HepG2 (cell line): ENCODE measurements around the gene RNF213. TPM values are rescaled to one million over a fixed set of nuclear protein-coding genes. Genes with fewer than 3 reads are reported as not detected.

Experiments used
- ATAC-seq: fragments of 200-7000 bp; cut with Tn5 transposase; 3 replicates; pipeline ENCODE4 v1.9.1; 2020; ENCODE audit warnings: mild to moderate bottlenecking, moderate library complexity
- BruUV-seq: library from RNA; stranded (reverse); fragments of 400-500 nt; replicated peaks from 2 replicates; lab custom pipeline; 2021; lab: Mats Ljungman, UMichigan
- CTCF ChIA-PET: fragments of 300-600 bp; formaldehyde crosslinking; extraction: SDS; loops from one replicate; lab custom pipeline; 2021; ENCODE audit warnings: low total read pairs, inconsistent platforms, low intra/inter-chr PET ratio; lab: Yijun Ruan, JAX
- POLR2A ChIA-PET: fragments of 350-600 bp; sonication (Branson Sonifier 250); formaldehyde crosslinking; loops from one replicate; lab custom pipeline; 2020; ENCODE audit warnings: antibody characterized with exemption, inconsistent platforms; lab: Yijun Ruan, JAX
- DNase-seq: peaks from one replicate; pipeline ENCODE4 v3.0.0-alpha.2; 2015; ENCODE audit warnings: low spot score
- FAIRE-seq: peaks from 3 replicates; lab custom pipeline; 2011; peaks lifted over from hg19 to GRCh38; lab: Jason Lieb, UNC
- H2AFZ ChIP-seq: one replicate; pipeline ENCODE4 v1.6.1; 2011; ENCODE audit warnings: low read length, inconsistent platforms
- H3K27ac ChIP-seq: fragments of 300-600 bp; 3 replicates; pipeline ENCODE4 v1.8.0; 2011; ENCODE audit warnings: mixed run types, mild to moderate bottlenecking, mixed read lengths, low read length, inconsistent platforms; ENCODE audit not compliant: insufficient read depth; ENCODE audit errors: extremely low read length
- H3K27me3 ChIP-seq, 2 experiments: fragments of 200-600 bp in 1 of 2; 2 replicates in 1 of 2; 3 replicates in 1 of 2; pipeline versions ENCODE4 v1.6.0 to v1.8.0; 2011; ENCODE audit warnings: low read length in 2 of 2, mild to moderate bottlenecking in 2 of 2, moderate library complexity in 2 of 2, inconsistent platforms in 1 of 2; ENCODE audit not compliant: insufficient read depth in 2 of 2, control insufficient read depth in 1 of 2
- H3K36me3 ChIP-seq, 2 experiments: fragments of 200-600 bp in 1 of 2; replicated peaks in 1 of 2; 2 replicates in 1 of 2; 3 replicates in 1 of 2; pipeline versions ENCODE4 v1.5.1 to v1.8.0; 2011; ENCODE audit warnings: low read length in 2 of 2, inconsistent platforms in 1 of 2; ENCODE audit not compliant: insufficient read depth in 2 of 2, control insufficient read depth in 1 of 2
- H3K4me1 ChIP-seq: 2 replicates; pipeline ENCODE4 v1.5.1; 2012; ENCODE audit warnings: low read length, inconsistent platforms; ENCODE audit not compliant: insufficient read depth
- H3K4me2 ChIP-seq: 2 replicates; pipeline ENCODE4 v1.6.0; 2011; ENCODE audit warnings: low read depth, low read length, inconsistent platforms
- H3K4me3 ChIP-seq, 3 experiments: fragments of 200-600 bp in 1 of 3; sonication (generic), shearing (Covaris generic) in 1 of 3; replicated peaks in 1 of 3; 2 replicates each; pipeline ENCODE4 v1.5.1; 2011 to 2016; ENCODE audit warnings: low read length in 3 of 3, inconsistent platforms in 2 of 3, low read depth in 2 of 3, mild to moderate bottlenecking in 2 of 3, control low read depth in 1 of 3, mixed read lengths in 1 of 3; ENCODE audit not compliant: insufficient read depth in 1 of 3
- H3K79me2 ChIP-seq: one replicate; pipeline ENCODE4 v1.6.1; 2011; ENCODE audit warnings: low read length, inconsistent platforms; ENCODE audit not compliant: insufficient read depth
- H3K9ac ChIP-seq: 2 replicates; pipeline ENCODE4 v1.6.0; 2011; ENCODE audit warnings: mild to moderate bottlenecking, low read depth, low read length, inconsistent platforms; ENCODE audit not compliant: insufficient read depth
- H3K9me3 ChIP-seq: 2 replicates; pipeline ENCODE4 v1.5.1; 2012; ENCODE audit warnings: mild to moderate bottlenecking, low read length
- H4K20me1 ChIP-seq: 2 replicates; pipeline ENCODE4 v1.6.0; 2011; ENCODE audit warnings: inconsistent platforms, mild to moderate bottlenecking, low read length, moderate library complexity; ENCODE audit not compliant: insufficient read depth
- CREB1 ChIP-seq, 2 experiments: fragments of 450-650 bp in 1 of 2; IDR thresholded peaks; 2 replicates each; pipeline ENCODE4 v1.6.1; 2016 to 2017; ENCODE audit warnings: control low read depth in 1 of 2, mild to moderate bottlenecking in 1 of 2, missing compliant biosample characterization in 1 of 2, missing genetic modification characterization in 1 of 2
- HINFP ChIP-seq: sonication (generic); formaldehyde crosslinking; IDR thresholded peaks from 2 replicates; pipeline ENCODE4 v1.4.0; 2020; ENCODE audit warnings: low read depth, mild to moderate bottlenecking, missing genetic modification reagents
- KLF9 ChIP-seq: IDR thresholded peaks from 2 replicates; pipeline ENCODE4 v1.6.1; 2016; ENCODE audit warnings: low read depth
- RAD21 ChIP-seq: fragments of 450-650 bp; formaldehyde crosslinking; IDR thresholded peaks from 2 replicates; pipeline ENCODE4 v1.5.0; 2020; ENCODE audit warnings: mild to moderate bottlenecking
- SRF ChIP-seq: IDR thresholded peaks from 2 replicates; pipeline ENCODE4 v1.6.1; 2011; ENCODE audit warnings: mild to moderate bottlenecking, low read depth, low read length, moderate library complexity
- TBL1XR1 ChIP-seq: fragments of 150-350 bp; IDR thresholded peaks from 2 replicates; pipeline ENCODE4 v1.6.1; 2014; ENCODE audit warnings: borderline replicate concordance, low read length; ENCODE audit not compliant: partially characterized antibody
- TRIM24 ChIP-seq: sonication (generic); formaldehyde crosslinking; IDR thresholded peaks from 2 replicates; pipeline ENCODE4 v1.8.0; 2022; ENCODE audit warnings: mild to moderate bottlenecking, missing genetic modification reagents
- ZNF33B ChIP-seq: sonication (generic); formaldehyde crosslinking; IDR thresholded peaks from 2 replicates; pipeline ENCODE4 v1.5.1; 2020; ENCODE audit warnings: mild to moderate bottlenecking, missing genetic modification reagents
- ZNF350 ChIP-seq: sonication (generic); formaldehyde crosslinking; IDR thresholded peaks from 2 replicates; pipeline ENCODE4 v1.4.0; 2020; ENCODE audit warnings: mild to moderate bottlenecking, low read depth, missing genetic modification reagents, borderline replicate concordance
- ZNF747 ChIP-seq: sonication (generic); formaldehyde crosslinking; IDR thresholded peaks from 2 replicates; pipeline ENCODE4 v1.8.1; 2023; ENCODE audit warnings: missing genetic modification reagents, mild to moderate bottlenecking, borderline replicate concordance
- ZNF816 ChIP-seq: sonication (generic); formaldehyde crosslinking; IDR thresholded peaks from 2 replicates; pipeline ENCODE4 v1.8.0; 2022; ENCODE audit warnings: missing genetic modification reagents, mild to moderate bottlenecking, borderline replicate concordance
- WGBS: methylation state at CpG from one replicate; pipeline ENCODE4 v1.1.6; 2017; ENCODE audit warnings: low lambda C conversion rate; 5-methylcytosine and 5-hydroxymethylcytosine counted together
- in situ Hi-C: cut with HindIII; loops from 2 replicates; pipeline ENCODE4 v1.10.0; 2017; ENCODE audit warnings: low pct_unique_long_range_greater_than_20kb; ENCODE audit not compliant: extremely low pct_ligation_motif_present
- intact Hi-C: fragments of 100-400 bp; cut with micrococcal nuclease; formaldehyde crosslinking; loops from one replicate; pipeline ENCODE4 v1.10.0; 2022; ENCODE audit not compliant: unreplicated experiment
- polyA plus RNA-seq, 8 experiments: library from polyadenylated mRNA; depleted of rRNA in 3 of 8; stranded (reverse) in 7 of 8; unstranded in 1 of 8; fragments of >200 nt; fragmentation: Illumina TruSeq in 4 of 8; extraction: Trizol in 4 of 8; gene quantifications; 2 replicates each; pipeline versions ENCODE4 v1.2.1 to v1.2.3, GENCODE V29; 2011 to 2016; ENCODE audit warnings: low read depth in 4 of 8, missing spikeins in 1 of 8, mixed read lengths in 1 of 8; ENCODE audit not compliant: insufficient read depth in 1 of 8
- total RNA-seq, 5 experiments: library from RNA; depleted of rRNA; stranded (reverse); fragments of >200 nt; fragmentation: Illumina TruSeq; extraction: Trizol; gene quantifications; 2 replicates each; pipeline ENCODE4 v1.2.3, GENCODE V29; 2016; ENCODE audit warnings: low read depth in 1 of 5

RNF213 gene
- total and polyA plus RNA-seq, 2 of the 13 experiments (the other 11 are each of a cell fraction or from before 2014, with no cell fraction given): 38.6 to 38.7 TPM

GRCh38 chr17:80424261-80424660 lies 163.6 kb downstream of the RNF213 start:
- no peaks in the 10 kb centered on the region for H4K20me1 ChIP-seq
- intact Hi-C loops (no loop called here), in situ Hi-C loops (no loop called here)
- H2AFZ ChIP-seq: no peak overlapping the region
- no peak overlapping the region for H3K9ac ChIP-seq
- POLR2A ChIA-PET: no interaction called here
- CTCF ChIA-PET: interaction anchor here (0.9 to 1.2 kb wide), 2 partner anchors 151 kb away, joined by 3 to 4 read pairs; no protein-coding TSS in a partner anchor
- peaks cover 1 to 4% of the 10 kb centered on the region in 2 experiments; a peak in 1 of 5 replicates for H3K36me3 ChIP-seq
- H3K4me3 ChIP-seq: no peak overlapping the region
- no peaks in the 10 kb centered on the region for H3K4me1 ChIP-seq
- no peaks in the 10 kb centered on the region for H3K27me3 ChIP-seq
- ATAC-seq (no peak), DNase-seq (no peak), FAIRE-seq (no peak)
- H3K79me2 ChIP-seq: no peaks in the 10 kb centered on the region
- TF ChIP-seq ZNF33B (CRISPR knock-in tag) (no peak), ZNF747 (no peak), ZNF816 (CRISPR knock-in tag) (no peak), ZNF350 (no peak), TRIM24 (CRISPR knock-in tag) (no peak), TBL1XR1 (no peak), HINFP (no peak), RAD21 (CRISPR knock-in tag) (no peak), CREB1 (IDR thresholded peaks at IDR 0.05) (no peak), CREB1 (CRISPR knock-in tag; IDR thresholded peaks at IDR 0.05) (no peak), KLF9 (CRISPR knock-in tag) (no peak), SRF (no peak)
- no peak overlapping the region for H3K27ac ChIP-seq
- no TSS peak for BruUV-seq
- H3K9me3 ChIP-seq: no peaks in the 10 kb centered on the region
- 90% methylated on average over 8 of the region's 8 CpGs for WGBS
- no peak overlapping the region for H3K4me2 ChIP-seq
